ENCODE measurements around the gene DBH. TPM values are rescaled to one million over a fixed set of nuclear protein-coding genes. Genes with fewer than 3 reads are reported as not detected.

The DBH gene
- total RNA-seq, 1 donor from 2014 or later: 1.8 TPM

DNA sequence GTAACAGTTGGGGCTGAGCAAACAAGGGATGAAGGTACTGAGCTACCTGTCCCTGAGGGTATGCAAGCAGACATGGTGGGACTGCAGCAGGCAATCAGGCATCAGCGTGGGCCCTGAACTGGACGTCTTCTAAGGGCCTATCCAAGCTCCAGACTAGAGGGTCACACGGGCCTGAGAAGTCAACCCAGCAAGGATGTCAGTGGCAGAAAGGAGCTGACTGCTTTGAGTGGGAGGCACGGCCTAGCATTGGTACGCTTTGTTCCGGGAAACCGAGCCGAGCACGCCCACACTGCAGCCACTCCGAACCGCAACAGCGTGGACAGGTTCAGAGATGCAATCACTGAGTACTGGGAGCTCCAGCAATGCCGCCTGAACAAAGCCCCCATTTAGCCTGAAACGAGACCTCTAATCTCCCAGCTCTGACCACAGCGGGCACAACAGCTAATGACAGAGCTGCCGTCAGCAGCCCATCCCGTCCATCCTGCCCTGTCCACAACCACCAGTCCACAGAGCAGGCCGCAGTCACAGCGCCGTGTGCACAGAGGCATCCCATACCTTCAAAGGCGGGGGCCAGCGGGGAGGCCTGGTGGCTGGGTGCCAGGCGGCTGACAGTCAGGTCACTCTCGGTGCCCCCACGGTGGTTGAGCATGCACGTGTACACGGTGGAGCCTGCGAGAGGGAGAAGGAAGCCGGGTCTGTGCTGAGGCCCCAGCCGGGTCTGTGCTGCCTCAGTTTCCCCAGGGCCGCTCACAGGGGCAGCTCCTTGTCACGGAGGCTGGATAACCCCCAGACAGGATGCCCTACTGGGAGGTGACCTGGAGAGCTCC lies 57.8 kb downstream of the DBH start:
- Mint-ChIP-seq H3K4me1 (ENCODE audit: low read depth, unreplicated experiment) (peaks cover 48% of the 10 kb centered on the region), H3K27ac (ENCODE audit: unreplicated experiment) (no peak overlapping the region), H3K9me3 (ENCODE audit: unreplicated experiment) (peaks cover 13% of the 10 kb centered on the region), H3K27me3 (ENCODE audit: unreplicated experiment) (peaks cover 18% of the 10 kb centered on the region), H3K4me3 (ENCODE audit: unreplicated experiment) (no peak overlapping the region), H3K36me3 (ENCODE audit: unreplicated experiment) (peaks cover 5% of the 10 kb centered on the region)
- peak; percentile 10 for DNase-seq
- TF ChIP-seq, protein P1, sequence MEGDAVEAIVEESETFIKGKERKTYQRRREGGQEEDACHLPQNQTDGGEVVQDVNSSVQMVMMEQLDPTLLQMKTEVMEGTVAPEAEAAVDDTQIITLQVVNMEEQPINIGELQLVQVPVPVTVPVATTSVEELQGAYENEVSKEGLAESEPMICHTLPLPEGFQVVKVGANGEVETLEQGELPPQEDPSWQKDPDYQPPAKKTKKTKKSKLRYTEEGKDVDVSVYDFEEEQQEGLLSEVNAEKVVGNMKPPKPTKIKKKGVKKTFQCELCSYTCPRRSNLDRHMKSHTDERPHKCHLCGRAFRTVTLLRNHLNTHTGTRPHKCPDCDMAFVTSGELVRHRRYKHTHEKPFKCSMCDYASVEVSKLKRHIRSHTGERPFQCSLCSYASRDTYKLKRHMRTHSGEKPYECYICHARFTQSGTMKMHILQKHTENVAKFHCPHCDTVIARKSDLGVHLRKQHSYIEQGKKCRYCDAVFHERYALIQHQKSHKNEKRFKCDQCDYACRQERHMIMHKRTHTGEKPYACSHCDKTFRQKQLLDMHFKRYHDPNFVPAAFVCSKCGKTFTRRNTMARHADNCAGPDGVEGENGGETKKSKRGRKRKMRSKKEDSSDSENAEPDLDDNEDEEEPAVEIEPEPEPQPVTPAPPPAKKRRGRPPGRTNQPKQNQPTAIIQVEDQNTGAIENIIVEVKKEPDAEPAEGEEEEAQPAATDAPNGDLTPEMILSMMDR (IDR thresholded peaks at IDR 0.05; ENCODE audit: partially characterized antibody, unreplicated experiment): no peak

DNA sequence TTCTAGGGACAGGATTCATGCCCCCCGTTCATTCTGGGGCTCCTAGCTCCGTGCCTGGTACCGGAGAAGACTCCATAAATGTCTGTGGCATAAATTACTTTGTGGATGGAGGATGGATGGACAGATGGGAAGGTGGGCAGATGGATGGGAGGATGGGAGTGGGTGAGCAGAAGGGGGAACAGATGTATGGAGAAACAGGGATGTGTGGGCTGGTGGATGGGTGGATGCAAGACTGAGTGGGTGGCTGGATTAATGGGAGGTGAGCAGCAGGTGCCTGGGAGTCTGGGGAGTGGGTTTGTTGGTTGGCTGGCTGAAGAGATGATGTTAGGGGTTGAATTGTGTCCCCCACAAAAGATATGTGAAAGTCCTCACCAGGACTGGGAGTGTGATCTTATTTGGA lies 58.5 kb downstream of the DBH start:
- DNase-seq: peak; percentile 15
- Mint-ChIP-seq H3K36me3 (ENCODE audit: unreplicated experiment) (peaks cover 5% of the 10 kb centered on the region), H3K9me3 (ENCODE audit: unreplicated experiment) (peaks cover 13% of the 10 kb centered on the region), H3K27me3 (ENCODE audit: unreplicated experiment) (peaks cover 18% of the 10 kb centered on the region), H3K27ac (ENCODE audit: unreplicated experiment) (peak overlapping the region; percentile 88), H3K4me1 (ENCODE audit: low read depth, unreplicated experiment) (peaks cover 48% of the 10 kb centered on the region), H3K4me3 (ENCODE audit: unreplicated experiment) (peak overlapping the region; percentile 43)
- TF ChIP-seq, protein P1 (IDR thresholded peaks at IDR 0.05; ENCODE audit: partially characterized antibody, unreplicated experiment): no peak

GRCh38 chr9:133696071-133696472 lies 59.9 kb downstream of the DBH start:
- H3K9me3 Mint-ChIP-seq (ENCODE audit: unreplicated experiment): peaks cover 13% of the 10 kb centered on the region
- peak; percentile 3 for DNase-seq
- no peak overlapping the region for H3K4me3 Mint-ChIP-seq (ENCODE audit: unreplicated experiment)
- no peak overlapping the region for H3K27ac Mint-ChIP-seq (ENCODE audit: unreplicated experiment)
- TF ChIP-seq, protein P1 (IDR thresholded peaks at IDR 0.05; ENCODE audit: partially characterized antibody, unreplicated experiment): no peak
- peaks cover 52% of the 10 kb centered on the region for H3K4me1 Mint-ChIP-seq (ENCODE audit: low read depth, unreplicated experiment)
- H3K36me3 Mint-ChIP-seq (ENCODE audit: unreplicated experiment): peaks cover 5% of the 10 kb centered on the region
- peaks cover 17% of the 10 kb centered on the region for H3K27me3 Mint-ChIP-seq (ENCODE audit: unreplicated experiment)

DNA sequence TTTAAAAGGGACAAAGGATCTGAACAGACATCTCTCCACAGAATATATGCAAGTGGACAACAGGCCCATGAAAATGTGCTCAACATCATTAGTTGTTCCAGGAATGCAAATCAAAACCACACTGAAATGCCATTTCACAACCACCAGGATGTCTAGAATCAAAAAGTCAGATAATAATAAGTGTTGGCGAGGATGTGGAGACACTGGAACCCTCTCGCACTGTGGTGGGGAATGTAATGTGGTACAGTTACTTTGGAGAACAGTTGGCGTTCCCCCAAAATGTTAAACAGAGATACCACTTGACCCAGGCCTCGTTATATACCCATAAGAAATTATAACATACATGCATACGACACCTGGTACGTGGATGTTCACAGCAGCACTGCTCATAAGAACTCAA lies 63.4 kb downstream of the DBH start:
- TF ChIP-seq, protein P1 (IDR thresholded peaks at IDR 0.05; ENCODE audit: partially characterized antibody, unreplicated experiment): no peak
- H3K4me1 Mint-ChIP-seq (ENCODE audit: low read depth, unreplicated experiment): peaks cover 30% of the 10 kb centered on the region
- peaks cover 5% of the 10 kb centered on the region for H3K36me3 Mint-ChIP-seq (ENCODE audit: unreplicated experiment)
- H3K4me3 Mint-ChIP-seq (ENCODE audit: unreplicated experiment): no peak overlapping the region
- no peak overlapping the region for H3K27ac Mint-ChIP-seq (ENCODE audit: unreplicated experiment)
- DNase-seq: no peak
- peaks cover 8% of the 10 kb centered on the region for H3K27me3 Mint-ChIP-seq (ENCODE audit: unreplicated experiment)
- H3K9me3 Mint-ChIP-seq (ENCODE audit: unreplicated experiment): peaks cover 5% of the 10 kb centered on the region

- TF ChIP-seq, protein P1 (IDR thresholded peaks at IDR 0.05; ENCODE audit: partially characterized antibody, unreplicated experiment): no peak
- peaks cover 1% of the 10 kb centered on the region for H3K9me3 Mint-ChIP-seq (ENCODE audit: unreplicated experiment)
- no peak for DNase-seq
- peaks cover 22% of the 10 kb centered on the region for H3K4me1 Mint-ChIP-seq (ENCODE audit: low read depth, unreplicated experiment)
- H3K27me3 Mint-ChIP-seq (ENCODE audit: unreplicated experiment): peaks cover 5% of the 10 kb centered on the region
- peaks cover 5% of the 10 kb centered on the region for H3K36me3 Mint-ChIP-seq (ENCODE audit: unreplicated experiment)
- H3K4me3 Mint-ChIP-seq (ENCODE audit: unreplicated experiment): no peak overlapping the region
- peak overlapping the region; percentile 52 for H3K27ac Mint-ChIP-seq (ENCODE audit: unreplicated experiment)
Measured at GRCh38 chr9:133700819-133701320, 64.7 kb downstream of the DBH start.

All from glutamatergic neuron (in vitro differentiated cells).